ENCODE data around the gene BRICD5. TPM values are rescaled to one million over a fixed set of nuclear protein-coding genes. Genes with fewer than 3 reads are reported as not detected.

Gene BRICD5
- polyA plus RNA-seq, 1 donor from 2014 or later = 0.35 TPM

GRCh38 chr16:2190659-2191445, 19.8 kb downstream of the BRICD5 start:
- Mint-ChIP-seq H3K27ac (no peak overlapping the region), H3K27me3 (peaks cover 18% of the 10 kb centered on the region), H3K36me3 (peaks cover 1% of the 10 kb centered on the region), H3K4me1 (peaks cover 0 to 3% (median 3%) of the 10 kb centered on the region in 3 donors), H3K9me3 (no peaks in the 10 kb centered on the region), H3K4me3 (no peak overlapping the region)

GRCh38 chr16:2190002-2190658, 20.5 kb downstream of the BRICD5 start:
- Mint-ChIP-seq H3K36me3 (peaks cover 1% of the 10 kb centered on the region), H3K9me3 (no peaks in the 10 kb centered on the region), H3K4me3 (no peak overlapping the region), H3K27ac (no peak overlapping the region), H3K27me3 (peaks cover 15% of the 10 kb centered on the region), H3K4me1 (peaks cover 0 to 3% (median 3%) of the 10 kb centered on the region in 3 donors)

GRCh38 chr16:2189252-2189893, 21.3 kb downstream of the BRICD5 start:
- Mint-ChIP-seq H3K9me3 (no peaks in the 10 kb centered on the region), H3K36me3 (peaks cover 1% of the 10 kb centered on the region), H3K27ac (no peak overlapping the region), H3K4me3 (no peak overlapping the region), H3K4me1 (peaks cover 0 to 2% (median 0%) of the 10 kb centered on the region in 3 donors), H3K27me3 (peaks cover 8% of the 10 kb centered on the region)

DNA sequence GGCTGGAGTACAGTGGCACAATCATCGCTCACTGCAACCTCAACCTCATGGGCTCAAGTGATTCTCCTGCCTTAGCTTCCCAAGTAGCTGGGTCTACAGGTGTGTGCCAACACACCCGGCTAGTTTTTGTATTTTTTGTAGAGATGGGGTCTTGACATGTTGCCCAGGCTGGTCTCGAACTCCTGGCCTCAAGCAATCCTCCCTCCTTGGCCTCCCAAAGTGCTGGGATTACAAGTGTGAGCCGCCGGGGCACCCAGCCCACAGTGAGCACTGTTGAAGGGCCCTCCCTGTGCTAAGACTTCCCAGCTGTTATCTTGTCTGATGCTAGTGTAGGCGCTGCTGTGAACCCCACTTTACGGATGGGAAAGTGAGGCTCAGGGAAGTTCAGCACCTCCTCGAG, 22.3 kb downstream of the BRICD5 start:
- Mint-ChIP-seq H3K27me3 (peaks cover 6% of the 10 kb centered on the region), H3K9me3 (no peaks in the 10 kb centered on the region), H3K27ac (no peak overlapping the region), H3K36me3 (peaks cover 1% of the 10 kb centered on the region), H3K4me1 (peaks cover 0 to 4% (median 2%) of the 10 kb centered on the region in 3 donors), H3K4me3 (no peak overlapping the region)

DNA sequence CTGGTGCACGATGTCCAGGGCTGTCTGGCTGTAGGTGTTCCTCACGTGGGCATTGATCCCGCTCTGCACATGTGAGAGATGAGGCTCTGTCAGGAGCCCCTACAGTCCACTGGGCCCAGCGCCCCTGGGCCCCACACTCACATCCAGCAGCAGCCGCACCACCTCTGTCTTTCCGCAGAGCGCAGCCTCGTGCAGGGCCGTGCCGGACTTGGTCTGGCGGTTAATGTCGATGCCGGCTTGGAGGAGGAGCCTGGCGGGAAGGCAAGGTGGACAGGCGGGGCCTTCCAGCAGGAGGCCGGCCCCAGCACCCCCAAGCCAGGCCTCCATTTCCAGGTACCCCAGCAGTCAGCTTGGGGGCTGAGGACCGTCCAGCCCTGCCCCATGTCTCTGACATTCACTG, 23.5 kb downstream of the BRICD5 start:
- peaks cover 3% of the 10 kb centered on the region for H3K27me3 Mint-ChIP-seq
- peaks cover 0 to 4% (median 2%) of the 10 kb centered on the region in 3 donors for H3K4me1 Mint-ChIP-seq
- H3K36me3 Mint-ChIP-seq = no peaks in the 10 kb centered on the region
- H3K4me3 Mint-ChIP-seq = no peak overlapping the region
- no peaks in the 10 kb centered on the region for H3K9me3 Mint-ChIP-seq
- no peak overlapping the region for H3K27ac Mint-ChIP-seq

DNA sequence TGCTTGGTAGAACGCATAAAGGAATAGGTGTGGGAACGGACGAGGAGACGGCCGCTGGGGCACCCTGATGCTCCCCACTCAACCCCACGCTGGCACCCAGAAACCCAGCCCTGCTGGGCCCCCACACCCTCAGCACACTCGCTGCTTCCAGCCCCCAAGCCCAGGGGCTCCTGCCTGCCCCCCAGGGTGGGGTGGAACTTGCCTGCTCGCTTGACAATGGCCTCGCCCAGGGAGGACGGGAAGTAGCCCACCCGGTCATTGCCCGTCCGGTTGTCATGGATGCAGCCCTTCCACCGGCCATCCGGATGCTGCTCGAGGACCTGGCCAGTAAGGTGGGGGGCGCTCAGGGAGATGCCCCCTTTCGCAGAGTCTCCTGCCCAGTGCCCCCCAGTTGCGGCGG, 24.2 kb downstream of the BRICD5 start:
- no peak overlapping the region for H3K27ac Mint-ChIP-seq
- peaks cover 3% of the 10 kb centered on the region for H3K27me3 Mint-ChIP-seq
- H3K4me3 Mint-ChIP-seq = no peak overlapping the region
- peaks cover 0 to 4% (median 2%) of the 10 kb centered on the region in 3 donors for H3K4me1 Mint-ChIP-seq
- H3K36me3 Mint-ChIP-seq = no peaks in the 10 kb centered on the region
- H3K9me3 Mint-ChIP-seq = no peaks in the 10 kb centered on the region

DNA sequence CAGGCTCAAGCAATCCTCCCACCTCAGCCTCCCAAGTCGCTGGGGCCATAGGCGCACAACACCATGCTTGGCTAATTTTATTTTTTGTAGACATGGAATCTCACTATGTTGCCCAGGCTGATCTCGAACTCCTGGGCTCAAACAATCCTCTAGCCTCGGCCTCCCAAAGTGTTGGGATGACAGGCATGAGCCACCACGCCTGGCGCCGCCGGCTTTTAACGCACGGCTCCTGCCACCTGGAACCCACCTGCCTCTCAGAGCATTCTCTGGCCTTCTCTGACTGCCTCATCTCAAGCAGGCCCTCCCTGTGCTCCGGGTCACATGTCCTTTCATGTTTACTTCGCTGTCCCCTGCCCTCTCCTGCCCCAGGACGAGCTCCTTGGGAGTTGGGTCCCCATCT, 24.6 kb downstream of the BRICD5 start:
- Mint-ChIP-seq H3K36me3 (no peaks in the 10 kb centered on the region), H3K27ac (peak overlapping the region in 1 of 3 donors; percentile 23)

GRCh38 chr16:2184962-2185361, 25.7 kb downstream of the BRICD5 start:
- Mint-ChIP-seq H3K27ac (no peak overlapping the region), H3K27me3 (no peaks in the 10 kb centered on the region), H3K4me1 (peaks cover 0 to 4% (median 2%) of the 10 kb centered on the region in 3 donors), H3K36me3 (no peaks in the 10 kb centered on the region), H3K9me3 (no peaks in the 10 kb centered on the region), H3K4me3 (no peak overlapping the region)

More for the DNA sequence above, 24.6 kb downstream of the BRICD5 start:
- H3K27me3 Mint-ChIP-seq = peaks cover 3% of the 10 kb centered on the region
- H3K9me3 Mint-ChIP-seq = no peaks in the 10 kb centered on the region
- peaks cover 0 to 4% (median 2%) of the 10 kb centered on the region in 3 donors for H3K4me1 Mint-ChIP-seq
- peak overlapping the region in 1 of 4 donors; percentile 57 for H3K4me3 Mint-ChIP-seq

DNA sequence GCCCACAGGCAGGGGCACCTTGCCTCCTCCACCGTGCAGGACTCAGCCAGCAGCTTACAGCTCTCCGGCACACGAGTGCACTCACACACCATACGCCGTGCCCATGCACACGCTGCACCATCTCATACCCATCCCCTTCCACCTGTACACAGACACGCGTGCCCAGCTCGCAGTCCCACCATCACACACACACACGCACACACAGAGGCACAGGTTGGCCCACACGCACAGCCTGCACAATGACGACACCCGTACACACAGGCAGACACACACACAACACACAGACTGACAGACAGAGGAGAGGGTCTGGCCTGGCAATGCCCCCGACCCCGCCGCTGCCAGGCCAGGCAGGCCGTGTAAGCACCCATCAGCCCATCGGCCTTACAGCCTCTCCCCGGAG, 26.3 kb downstream of the BRICD5 start:
- Mint-ChIP-seq H3K4me1 (peaks cover 0 to 4% (median 2%) of the 10 kb centered on the region in 3 donors), H3K9me3 (no peaks in the 10 kb centered on the region), H3K4me3 (no peak overlapping the region), H3K27ac (no peak overlapping the region), H3K27me3 (no peaks in the 10 kb centered on the region), H3K36me3 (no peaks in the 10 kb centered on the region)

DNA sequence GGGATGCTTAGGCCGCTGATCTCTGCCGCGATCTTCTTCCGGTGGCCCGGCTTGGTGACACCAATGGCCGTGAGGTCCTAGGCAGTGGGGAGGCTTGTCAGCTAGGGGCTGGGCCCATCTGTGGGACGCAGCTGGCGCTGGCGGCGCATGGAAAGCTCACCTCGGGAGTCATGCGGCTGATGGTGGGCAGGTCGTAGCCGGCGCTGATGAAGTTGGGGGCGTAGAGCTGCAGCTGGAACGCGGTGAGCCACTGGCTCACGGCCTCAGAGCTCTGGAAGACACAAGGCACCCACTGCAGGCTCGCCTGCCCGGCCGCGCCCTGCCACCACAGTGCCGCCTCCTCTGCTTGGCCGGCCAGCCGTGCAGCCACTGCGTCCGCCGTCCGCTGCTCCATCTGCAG, 27.0 kb downstream of the BRICD5 start:
- Mint-ChIP-seq H3K4me1 (peaks cover 0 to 4% (median 2%) of the 10 kb centered on the region in 3 donors), H3K27ac (peak overlapping the region in 1 of 3 donors; percentile 59), H3K4me3 (peak overlapping the region in 1 of 4 donors; percentile 54), H3K27me3 (no peaks in the 10 kb centered on the region), H3K9me3 (no peaks in the 10 kb centered on the region), H3K36me3 (no peaks in the 10 kb centered on the region)

DNA sequence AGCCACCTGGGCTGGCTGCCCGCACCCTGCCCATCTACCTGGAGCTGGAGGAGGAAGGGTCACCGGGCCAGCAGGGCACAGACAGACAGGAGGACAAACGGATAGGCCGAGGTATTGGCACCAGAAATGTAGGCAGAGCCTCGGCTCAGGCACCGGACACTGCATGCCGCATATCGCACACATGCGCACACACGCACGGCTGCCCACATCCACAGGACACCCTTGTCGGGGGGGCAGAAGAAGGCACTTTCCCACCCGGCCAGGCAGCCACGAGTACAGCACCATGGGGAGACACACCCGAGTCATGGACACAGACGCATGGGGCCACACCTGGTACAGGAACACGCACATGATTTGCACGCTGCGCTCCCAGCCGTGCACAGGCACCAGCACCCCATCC, 28.7 kb downstream of the BRICD5 start:
- H3K9me3 Mint-ChIP-seq = no peaks in the 10 kb centered on the region
- no peaks in the 10 kb centered on the region for H3K27me3 Mint-ChIP-seq
- peaks cover 0 to 4% (median 2%) of the 10 kb centered on the region in 3 donors for H3K4me1 Mint-ChIP-seq
- peak overlapping the region in 1 of 4 donors; percentile 39 for H3K4me3 Mint-ChIP-seq
- H3K27ac Mint-ChIP-seq = peak overlapping the region in 1 of 3 donors; percentile 39
- no peaks in the 10 kb centered on the region for H3K36me3 Mint-ChIP-seq

GRCh38 chr16:2180962-2181923, 29.4 kb downstream of the BRICD5 start:
- H3K27ac Mint-ChIP-seq = peak overlapping the region in 1 of 3 donors; percentile 39
- H3K36me3 Mint-ChIP-seq = no peaks in the 10 kb centered on the region
- peak overlapping the region in 1 of 4 donors; percentile 39 for H3K4me3 Mint-ChIP-seq
- H3K4me1 Mint-ChIP-seq = peaks cover 0 to 4% (median 2%) of the 10 kb centered on the region in 3 donors
- H3K9me3 Mint-ChIP-seq = no peaks in the 10 kb centered on the region
- H3K27me3 Mint-ChIP-seq = no peaks in the 10 kb centered on the region

DNA sequence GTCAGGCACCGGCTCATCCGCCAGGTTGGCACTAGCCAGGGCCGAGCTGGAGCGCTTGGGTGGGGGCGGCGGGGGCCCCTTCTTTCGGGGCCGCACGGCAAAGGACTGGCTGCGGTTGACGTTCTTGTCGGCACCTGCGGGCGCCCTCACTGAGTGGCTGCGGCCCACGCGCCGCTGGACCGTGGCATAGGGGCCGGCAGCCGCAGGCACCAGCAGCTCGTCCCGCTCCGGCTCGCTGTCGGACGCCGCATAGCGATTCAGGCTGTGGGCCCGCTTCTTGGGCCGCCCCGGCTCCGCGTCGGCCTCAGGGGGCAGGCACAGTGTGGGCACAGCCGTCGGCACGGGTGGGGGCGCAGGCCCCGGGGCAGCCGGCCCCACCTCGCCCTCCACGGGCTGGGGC, 30.2 kb downstream of the BRICD5 start:
- no peak overlapping the region for H3K4me3 Mint-ChIP-seq
- H3K9me3 Mint-ChIP-seq = no peaks in the 10 kb centered on the region
- no peaks in the 10 kb centered on the region for H3K27me3 Mint-ChIP-seq

GRCh38 chr16:2179576-2179975, 31.1 kb downstream of the BRICD5 start:
- H3K4me3 Mint-ChIP-seq = no peak overlapping the region

More for the DNA sequence above, 30.2 kb downstream of the BRICD5 start:
- peaks cover 0 to 4% (median 2%) of the 10 kb centered on the region in 3 donors for H3K4me1 Mint-ChIP-seq
- H3K36me3 Mint-ChIP-seq = peaks cover 1% of the 10 kb centered on the region
- H3K27ac Mint-ChIP-seq = no peak overlapping the region

More at GRCh38 chr16:2179576-2179975, 31.1 kb downstream of the BRICD5 start:
- Mint-ChIP-seq H3K27ac (no peak overlapping the region), H3K27me3 (no peaks in the 10 kb centered on the region), H3K9me3 (no peaks in the 10 kb centered on the region), H3K36me3 (peaks cover 1% of the 10 kb centered on the region), H3K4me1 (peaks cover 0 to 4% (median 2%) of the 10 kb centered on the region in 3 donors)

Measured in IgD-negative memory B cell (primary cell).